HG02840 (cell line): Measurements from ENCODE around the gene KRTAP24-1.

Experiments used
- ATAC-seq: cut with Tn5 transposase; IDR thresholded peaks from one replicate; pipeline ENCODE4 v1.9.1; 2021; ENCODE audit warnings: mild to moderate bottlenecking, moderate library complexity, moderate number of reproducible peaks; ENCODE audit not compliant: unreplicated experiment, low FRiP score

The KRTAP24-1 gene

GRCh38 chr21:30238168-30238567 lies 44.6 kb downstream of the KRTAP24-1 start:
- no peak for ATAC-seq

GRCh38 chr21:30234643-30235042 lies 48.1 kb downstream of the KRTAP24-1 start:
- no peak for ATAC-seq

DNA sequence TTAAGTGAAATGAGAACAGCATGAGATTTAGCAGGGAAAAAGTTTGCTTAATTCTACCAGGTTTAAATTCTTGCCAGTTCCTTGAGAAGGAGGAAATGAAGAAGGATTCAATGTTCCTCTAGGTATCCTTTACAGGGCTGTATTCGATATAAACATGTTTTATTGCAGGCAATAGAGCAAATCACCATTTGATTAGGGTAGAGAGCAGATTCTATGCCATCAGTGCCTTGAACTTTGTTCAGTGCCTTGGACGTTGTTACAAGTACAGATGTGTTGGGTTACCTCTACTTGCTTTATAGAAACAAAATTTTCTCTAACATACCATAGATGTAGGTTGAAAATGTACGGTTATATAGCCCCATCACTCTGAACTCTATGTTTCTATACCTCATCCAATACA lies 48.7 kb downstream of the KRTAP24-1 start:
- ATAC-seq: no peak

GRCh38 chr21:30233228-30234020 lies 49.3 kb downstream of the KRTAP24-1 start:
- no peak for ATAC-seq

DNA sequence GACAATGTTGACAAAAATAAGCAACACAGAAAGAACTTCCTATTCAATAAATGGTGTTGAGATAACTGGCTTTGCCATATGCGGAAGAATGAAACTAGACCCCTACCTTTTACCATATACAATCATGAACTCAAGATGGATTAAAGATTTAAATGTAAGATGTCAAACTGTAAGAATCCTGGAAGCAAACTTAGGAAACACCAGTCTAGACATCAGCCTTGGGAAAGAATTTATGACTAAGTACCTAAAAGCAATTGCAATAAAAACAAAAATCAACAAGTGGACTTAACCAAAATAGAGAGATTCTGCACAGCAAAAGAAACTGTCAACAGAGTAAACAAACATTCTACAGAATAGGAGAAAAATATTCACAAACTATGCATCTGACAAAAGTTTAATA lies 50.7 kb downstream of the KRTAP24-1 start:
- no peak for ATAC-seq
